Astrocyte of the spinal cord (primary cell): ENCODE measurements around the gene IAH1.

ENCODE experiments used
- DNase-seq: peaks from one replicate; pipeline ENCODE4 v3.0.0; 2011; ENCODE audit warnings: low read depth, low spot score
- H3K4me3 ChIP-seq: 2 replicates; pipeline ENCODE4 v1.5.1; 2011; ENCODE audit warnings: low read depth, mild to moderate bottlenecking, low read length, moderate library complexity
- CTCF ChIP-seq: IDR thresholded peaks from 2 replicates; pipeline ENCODE4 v1.5.1; 2012; ENCODE audit warnings: low read depth, mild to moderate bottlenecking, low read length, inconsistent platforms
- in situ Hi-C: cut with HindIII; loops from 2 replicates; pipeline ENCODE4 v1.10.0; 2017; ENCODE audit warnings: low sequenced_read_pairs

The IAH1 gene, protein sequence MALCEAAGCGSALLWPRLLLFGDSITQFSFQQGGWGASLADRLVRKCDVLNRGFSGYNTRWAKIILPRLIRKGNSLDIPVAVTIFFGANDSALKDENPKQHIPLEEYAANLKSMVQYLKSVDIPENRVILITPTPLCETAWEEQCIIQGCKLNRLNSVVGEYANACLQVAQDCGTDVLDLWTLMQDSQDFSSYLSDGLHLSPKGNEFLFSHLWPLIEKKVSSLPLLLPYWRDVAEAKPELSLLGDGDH

GRCh38 chr2:9474361-9475057 is at the start of gene IAH1:
Gene IAH1, plus strand, starts transcription at chr2:9474551. Its CDS starts 16 bp downstream, at chr2:9474567.
- DNase-seq = peak; percentile 31
- peak within 1 kb of the TSS; percentile 65 for H3K4me3 ChIP-seq
- in situ Hi-C loops = no loop called here
- TF ChIP-seq CTCF = no peak

GRCh38 chr2:9428965-9429577 is 45.3 kb upstream of the IAH1 start:
- no peak for TF ChIP-seq CTCF
- in situ Hi-C loops = no loop called here
- no peak overlapping the region for H3K4me3 ChIP-seq
- DNase-seq = no peak

DNA sequence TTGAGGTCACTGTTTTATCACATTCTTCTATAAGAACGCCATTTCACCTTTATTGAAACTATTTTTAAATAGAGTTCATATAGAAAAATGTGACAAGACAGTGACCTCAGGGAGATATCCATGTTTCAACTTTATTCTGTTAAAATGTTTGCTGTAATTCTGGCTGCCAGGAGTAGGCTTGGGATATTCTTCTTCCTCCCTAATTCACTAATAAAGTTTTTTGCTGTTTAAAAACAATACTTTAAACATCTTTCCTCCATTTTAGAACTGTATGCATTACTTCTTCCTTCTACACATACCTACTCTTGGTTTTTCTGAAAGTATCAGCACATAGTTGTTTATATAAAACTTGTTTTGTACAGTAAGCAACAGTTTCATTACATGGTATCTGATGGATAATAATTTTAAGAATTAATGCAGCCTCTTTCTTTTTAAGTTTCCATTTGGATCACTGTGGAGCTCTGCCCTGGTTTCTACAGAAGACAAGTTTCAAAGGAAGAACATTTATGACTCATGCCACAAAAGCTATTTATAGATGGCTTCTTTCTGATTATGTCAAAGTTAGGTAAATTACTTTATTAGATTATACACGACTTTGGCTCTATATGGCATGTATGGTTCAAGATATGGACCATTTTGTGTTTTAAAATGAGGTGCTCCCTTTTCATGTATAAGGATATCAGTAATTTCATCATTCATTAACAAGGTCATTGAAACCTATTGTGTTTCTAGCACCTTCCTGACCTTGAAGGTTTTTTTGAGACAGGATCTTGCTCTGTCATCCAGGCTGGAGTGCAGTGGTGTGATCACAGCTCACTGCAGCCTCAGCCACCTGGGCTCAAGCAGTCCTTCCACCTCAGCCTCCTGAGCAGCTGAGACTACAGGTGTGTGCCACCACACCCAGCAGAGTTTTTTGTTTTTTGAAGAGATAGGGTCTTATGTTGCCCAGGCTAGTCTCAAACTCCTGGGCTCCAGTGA is 43.7 kb upstream of the IAH1 start:
- DNase-seq = peak; percentile 27
- H3K4me3 ChIP-seq = no peak overlapping the region
- in situ Hi-C loops = no loop called here
- TF ChIP-seq CTCF = no peak

DNA sequence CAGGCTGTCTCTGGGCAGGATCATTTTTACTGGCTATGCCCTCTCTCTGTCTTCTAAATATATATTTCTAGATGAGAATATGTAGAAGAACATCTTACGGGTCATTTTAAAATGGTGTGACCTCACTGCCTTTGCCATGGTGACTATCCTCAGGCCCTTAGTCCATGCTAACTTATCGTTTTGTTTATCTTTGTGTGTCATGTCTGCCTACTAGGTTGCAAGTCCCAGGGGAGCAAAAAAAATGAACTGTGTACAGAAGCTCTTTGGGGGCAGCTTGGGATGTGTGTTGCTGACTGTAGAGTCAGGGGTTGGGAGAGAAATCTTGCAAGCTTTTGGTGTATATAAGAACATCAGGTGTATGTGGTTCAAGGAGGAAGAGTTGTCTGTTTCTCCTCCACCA is 39.9 kb upstream of the IAH1 start:
- DNase-seq = no peak
- H3K4me3 ChIP-seq = no peak overlapping the region
- in situ Hi-C loops = no loop called here
- TF ChIP-seq CTCF = no peak

DNA sequence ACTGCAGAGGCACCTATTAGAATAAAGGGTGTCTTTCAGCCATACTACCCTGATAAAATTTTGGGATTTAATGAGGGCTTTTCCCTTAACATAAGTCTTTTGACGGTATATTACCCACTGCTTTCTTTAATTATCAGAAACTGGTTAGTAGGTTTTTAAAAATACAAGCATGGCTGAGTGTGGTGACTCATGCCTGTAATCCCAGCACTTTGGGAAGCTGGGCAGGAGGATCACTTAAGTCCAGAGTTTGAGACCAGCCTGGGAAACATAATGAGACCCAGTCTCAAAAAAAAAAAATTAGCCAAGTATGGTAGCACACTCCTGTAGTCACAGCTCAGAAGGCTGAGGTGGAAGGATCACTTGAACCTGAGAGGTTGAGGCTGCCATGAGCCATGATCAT is 34.8 kb upstream of the IAH1 start:
- DNase-seq = no peak
- no peak overlapping the region for H3K4me3 ChIP-seq
- no peak for TF ChIP-seq CTCF
- in situ Hi-C loops = no loop called here

GRCh38 chr2:9440058-9440727 is 34.2 kb upstream of the IAH1 start:
- no peak overlapping the region for H3K4me3 ChIP-seq
- no peak for TF ChIP-seq CTCF
- in situ Hi-C loops = no loop called here
- peak; percentile 37 for DNase-seq
